B cell (primary cell): ENCODE results near the gene BID. TPM values are rescaled to one million over a fixed set of nuclear protein-coding genes. Genes with fewer than 3 reads are reported as not detected.

Source experiments
- ATAC-seq: fragments of 200-7000 bp; cut with Tn5 transposase; one replicate; pipeline ENCODE4 v1.10.0; 2021; ENCODE audit warnings: low read depth, mild to moderate bottlenecking, moderate number of reproducible peaks, moderate library complexity
- CTCF ChIA-PET: fragments of 350-600 bp; sonication (Branson Sonifier 250); formaldehyde crosslinking; loops from one replicate; lab custom pipeline; 2021; ENCODE audit warnings: antibody characterized with exemption, inconsistent platforms; lab: Charles Lee
- POLR2A ChIA-PET: fragments of 350-600 bp; sonication (Branson Sonifier 250); formaldehyde crosslinking; loops from one replicate; lab custom pipeline; 2021; ENCODE audit warnings: antibody characterized with exemption; lab: Charles Lee
- DNase-seq: peaks from one replicate; pipeline ENCODE4 v3.0.0; 2013
- H2AFZ ChIP-seq: 2 replicates; pipeline ENCODE4 v1.6.1; 2012; ENCODE audit warnings: mild to moderate bottlenecking, low read depth, low read length; ENCODE audit not compliant: insufficient read depth, poor library complexity, severe bottlenecking
- H3K27ac ChIP-seq, 2 donors: 1 replicate in 1 of 2; 2 replicates in 1 of 2; pipeline ENCODE4 v1.5.1; 2012 to 2013; ENCODE audit warnings: low read length in 2 of 2, mild to moderate bottlenecking in 2 of 2, moderate library complexity in 1 of 2
- H3K27me3 ChIP-seq, 4 experiments: fragments of 200-600 bp in 1 of 4; sonication (generic) in 1 of 4; replicated peaks in 1 of 4; 1 replicate in 2 of 4; 2 replicates in 2 of 4; pipeline versions ENCODE4 v1.6.1 to v1.7.0; 2013 to 2016; ENCODE audit warnings: low read length in 3 of 4, mild to moderate bottlenecking in 2 of 4, mixed read lengths in 1 of 4, moderate library complexity in 1 of 4; ENCODE audit not compliant: insufficient read depth in 4 of 4, control insufficient read depth in 3 of 4; ENCODE audit errors: control extremely low read depth in 1 of 4
- H3K36me3 ChIP-seq, 2 experiments: replicated peaks in 1 of 2; 1 replicate in 1 of 2; 2 replicates in 1 of 2; pipeline versions ENCODE4 v1.6.1 to v1.7.1; 2013; ENCODE audit warnings: low read length in 1 of 2; ENCODE audit not compliant: insufficient read depth in 2 of 2, control insufficient read depth in 1 of 2; ENCODE audit errors: control extremely low read depth in 1 of 2, extremely low read depth in 1 of 2
- H3K4me1 ChIP-seq, 2 donors: fragments of 200-600 bp in 1 of 2; sonication (generic) in 1 of 2; 1 replicate in 1 of 2; 2 replicates in 1 of 2; pipeline versions ENCODE4 v1.5.1 to v1.6.1; 2013 to 2017; ENCODE audit warnings: low read length in 2 of 2; ENCODE audit not compliant: control insufficient read depth in 2 of 2, insufficient read depth in 2 of 2
- H3K4me2 ChIP-seq: replicated peaks from 2 replicates; pipeline ENCODE3; 2012; ENCODE audit warnings: mild to moderate bottlenecking, low read depth, low read length; ENCODE audit not compliant: poor library complexity, severe bottlenecking
- H3K4me3 ChIP-seq, 5 experiments: fragments of 200-600 bp in 1 of 5; sonication (generic) in 1 of 5; 1 replicate in 3 of 5; 2 replicates in 2 of 5; pipeline versions ENCODE4 v1.5.1 to v1.7.0; 2011 to 2016; ENCODE audit warnings: low read length in 4 of 5, mild to moderate bottlenecking in 4 of 5, low read depth in 2 of 5, control low read depth in 1 of 5, moderate library complexity in 1 of 5; ENCODE audit not compliant: insufficient read depth in 1 of 5; ENCODE audit errors: control extremely low read depth in 1 of 5, extremely low read depth in 1 of 5
- H3K79me2 ChIP-seq: fragments of 200-600 bp; sonication (generic); one replicate; pipeline ENCODE4 v1.6.0; 2016; ENCODE audit warnings: low read length; ENCODE audit not compliant: control insufficient read depth, insufficient read depth
- H3K9ac ChIP-seq: fragments of 200-600 bp; sonication (generic); 2 replicates; pipeline ENCODE4 v1.6.1; 2017; ENCODE audit warnings: mild to moderate bottlenecking, low read length, moderate library complexity
- H3K9me3 ChIP-seq, 3 donors: one replicate each; pipeline versions ENCODE4 v1.6.1 to v1.7.1; 2013; ENCODE audit warnings: low read length in 2 of 3; ENCODE audit not compliant: control insufficient read depth in 2 of 3, insufficient read depth in 1 of 3; ENCODE audit errors: control extremely low read depth in 1 of 3
- H4K20me1 ChIP-seq: 2 replicates; pipeline ENCODE4 v1.6.0; 2012; ENCODE audit warnings: mild to moderate bottlenecking, low read length; ENCODE audit not compliant: insufficient read depth, control insufficient read depth, poor library complexity, severe bottlenecking
- H3K27ac Mint-ChIP-seq: one replicate; pipeline ENCODE4 v1.8.0; 2021; ENCODE audit warnings: mixed read lengths
- H3K27me3 Mint-ChIP-seq: one replicate; pipeline ENCODE4 v1.8.0; 2021; ENCODE audit warnings: mixed read lengths
- H3K4me1 Mint-ChIP-seq: one replicate; pipeline ENCODE4 v1.8.0; 2021; ENCODE audit warnings: mixed read lengths
- H3K4me3 Mint-ChIP-seq: one replicate; pipeline ENCODE4 v1.8.0; 2021; ENCODE audit warnings: mixed read lengths
- H3K9me3 Mint-ChIP-seq: one replicate; pipeline ENCODE4 v1.8.0; 2022; ENCODE audit warnings: mixed read lengths; ENCODE audit not compliant: insufficient read depth
- EZH2 ChIP-seq: IDR thresholded peaks from 2 replicates; pipeline ENCODE4 v1.6.1; 2012; ENCODE audit warnings: borderline replicate concordance, low read depth, mild to moderate bottlenecking, moderate library complexity, low read length; ENCODE audit not compliant: insufficient read depth, poor library complexity, severe bottlenecking
- WGBS: methylation state at CpG from one replicate; pipeline ENCODE4 v1.1.5; 2013; ENCODE audit warnings: missing lambda C conversion rate; ENCODE audit not compliant: insufficient coverage; 5-methylcytosine and 5-hydroxymethylcytosine counted together
- intact Hi-C: fragments of 100-400 bp; cut with micrococcal nuclease; formaldehyde crosslinking; loops from one replicate; pipeline ENCODE4 v1.10.0; 2022
- polyA plus RNA-seq: library from polyadenylated mRNA; depleted of rRNA; stranded (reverse); fragments of >200 nt; gene quantifications from 2 replicates; pipeline ENCODE4 v1.2.3, GENCODE V29; 2012
- total RNA-seq, 2 donors: library from RNA; stranded (reverse); fragments of 120-200 nt in 1 of 2; gene quantifications; 1 replicate in 1 of 2; 2 replicates in 1 of 2; pipeline versions ENCODE4 v1.2.3 to v1.2.4, GENCODE V29; 2013 to 2022
- TF ChIP-seq, protein P1 (sequence below): fragments of 200-600 bp; IDR thresholded peaks from one replicate; pipeline ENCODE4 v1.8.0; 2022; ENCODE audit warnings: antibody characterized with exemption, mild to moderate bottlenecking

The BID gene
- total and polyA plus RNA-seq, 2 donors (not counting 1 experiment from before 2014, with no cell fraction given), result 17.5 to 23.3 TPM

DNA sequence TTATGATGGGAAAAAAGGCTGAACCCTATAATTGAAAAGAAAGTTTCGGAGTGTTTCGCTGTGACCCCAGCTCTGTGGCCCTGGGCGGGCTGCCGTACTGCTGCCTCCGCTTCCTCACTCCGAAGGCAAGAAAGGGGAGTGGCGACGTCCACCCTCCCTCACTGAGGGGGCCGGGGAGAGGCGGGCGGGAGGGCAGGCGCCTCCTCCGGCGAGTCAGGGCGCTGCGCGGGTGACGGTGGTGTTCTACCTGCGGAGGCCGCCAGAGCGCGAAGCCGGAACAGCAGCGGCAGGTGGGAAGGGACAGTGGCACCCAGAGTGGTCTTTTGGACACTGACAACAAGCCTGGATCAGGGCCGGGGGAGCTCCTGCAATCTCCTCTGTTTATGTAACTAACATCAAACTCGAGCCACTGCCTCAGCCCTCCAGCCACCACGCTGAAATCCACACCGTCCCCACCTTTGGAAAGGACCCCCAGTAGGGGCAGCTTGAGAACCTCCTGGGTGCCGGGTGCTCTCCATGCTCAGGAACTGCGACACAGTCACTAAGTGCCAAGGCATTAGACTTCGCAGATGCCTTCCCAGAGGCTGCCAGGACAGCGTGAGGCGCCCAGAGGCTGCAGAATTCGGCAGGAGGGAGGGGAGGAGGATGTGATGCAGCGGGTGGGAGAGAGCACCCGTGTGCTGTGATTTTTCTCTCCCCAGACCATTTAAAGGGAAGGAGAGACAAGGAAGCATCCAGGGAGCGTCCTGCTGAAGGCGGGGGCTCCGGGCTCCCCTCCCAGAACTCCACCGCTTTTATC is 25.5 kb downstream of the BID start:
- ChIA-PET POLR2A (no interaction called here), CTCF (interaction anchor here (0.7 kb wide), 1 partner anchor 18 kb away, joined by 3 read pairs; no protein-coding TSS in a partner anchor)
- no peak overlapping the region for H3K4me2 ChIP-seq
- H3K27ac Mint-ChIP-seq, result no peak overlapping the region
- no peak overlapping the region for H3K4me3 Mint-ChIP-seq
- H4K20me1 ChIP-seq, result peaks cover 5% of the 10 kb centered on the region
- H3K36me3 ChIP-seq, result peaks cover 0 to 2% of the 10 kb centered on the region in 2 experiments
- no peak overlapping the region for H3K4me3 ChIP-seq
- ATAC-seq (no peak), DNase-seq (no peak)
- intact Hi-C loops, result no loop called here
- H2AFZ ChIP-seq, result no peak overlapping the region
- no peak for TF ChIP-seq EZH2
- TF ChIP-seq, protein P1, sequence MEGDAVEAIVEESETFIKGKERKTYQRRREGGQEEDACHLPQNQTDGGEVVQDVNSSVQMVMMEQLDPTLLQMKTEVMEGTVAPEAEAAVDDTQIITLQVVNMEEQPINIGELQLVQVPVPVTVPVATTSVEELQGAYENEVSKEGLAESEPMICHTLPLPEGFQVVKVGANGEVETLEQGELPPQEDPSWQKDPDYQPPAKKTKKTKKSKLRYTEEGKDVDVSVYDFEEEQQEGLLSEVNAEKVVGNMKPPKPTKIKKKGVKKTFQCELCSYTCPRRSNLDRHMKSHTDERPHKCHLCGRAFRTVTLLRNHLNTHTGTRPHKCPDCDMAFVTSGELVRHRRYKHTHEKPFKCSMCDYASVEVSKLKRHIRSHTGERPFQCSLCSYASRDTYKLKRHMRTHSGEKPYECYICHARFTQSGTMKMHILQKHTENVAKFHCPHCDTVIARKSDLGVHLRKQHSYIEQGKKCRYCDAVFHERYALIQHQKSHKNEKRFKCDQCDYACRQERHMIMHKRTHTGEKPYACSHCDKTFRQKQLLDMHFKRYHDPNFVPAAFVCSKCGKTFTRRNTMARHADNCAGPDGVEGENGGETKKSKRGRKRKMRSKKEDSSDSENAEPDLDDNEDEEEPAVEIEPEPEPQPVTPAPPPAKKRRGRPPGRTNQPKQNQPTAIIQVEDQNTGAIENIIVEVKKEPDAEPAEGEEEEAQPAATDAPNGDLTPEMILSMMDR, result no peak
- H3K9me3 ChIP-seq, result no peaks in the 10 kb centered on the region
- H3K27me3 Mint-ChIP-seq, result no peaks in the 10 kb centered on the region
- no peaks in the 10 kb centered on the region for H3K4me1 ChIP-seq
- H3K9ac ChIP-seq, result no peak overlapping the region
- no peaks in the 10 kb centered on the region for H3K27me3 ChIP-seq
- no peaks in the 10 kb centered on the region for H3K4me1 Mint-ChIP-seq
- H3K79me2 ChIP-seq, result peaks cover 37% of the 10 kb centered on the region
- 96% methylated on average over 30 of the region's 40 CpGs for WGBS
- no peaks in the 10 kb centered on the region for H3K9me3 Mint-ChIP-seq
- H3K27ac ChIP-seq, result no peak overlapping the region

DNA sequence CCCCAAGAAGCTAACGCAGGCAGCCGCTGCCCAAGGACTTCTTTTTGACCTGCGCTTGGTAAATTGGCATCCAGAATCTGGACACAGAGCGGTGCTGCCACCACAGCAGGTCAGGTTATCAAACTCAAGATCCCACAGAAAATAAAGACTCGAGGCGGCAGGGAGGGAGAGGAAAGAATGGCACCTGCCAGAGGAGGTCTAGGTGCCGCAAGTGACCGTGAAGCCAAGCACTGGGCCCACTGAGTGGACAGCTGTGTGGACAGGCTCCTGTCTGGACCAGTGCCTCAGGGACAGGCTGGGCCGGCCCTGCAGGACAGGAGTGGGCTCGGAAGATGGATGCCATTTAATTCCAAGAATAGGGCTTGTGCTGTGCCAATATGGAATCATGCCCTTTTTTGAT is 27.4 kb downstream of the BID start:
- Histone ChIP-seq H4K20me1 (no peaks in the 10 kb centered on the region), H2AFZ (no peak overlapping the region), H3K27me3 (no peaks in the 10 kb centered on the region), H3K4me1 (peaks cover 0 to 6% of the 10 kb centered on the region in 2 donors), H3K4me3 (no peak overlapping the region), H3K4me2 (no peak overlapping the region), H3K79me2 (peaks cover 33% of the 10 kb centered on the region), H3K27ac (no peak overlapping the region), H3K9ac (no peak overlapping the region), H3K9me3 (no peaks in the 10 kb centered on the region), H3K36me3 (peaks cover 0 to 8% of the 10 kb centered on the region in 2 experiments)
- no peaks in the 10 kb centered on the region for H3K9me3 Mint-ChIP-seq
- 100% methylated on average over 10 of the region's 10 CpGs for WGBS
- H3K4me3 Mint-ChIP-seq, result no peak overlapping the region
- no peaks in the 10 kb centered on the region for H3K27me3 Mint-ChIP-seq
- H3K4me1 Mint-ChIP-seq, result peaks cover 8% of the 10 kb centered on the region
- ChIA-PET CTCF (no interaction called here), POLR2A (no interaction called here)
- intact Hi-C loops, result no loop called here
- TF ChIP-seq, protein P1, result no peak
- no peak for TF ChIP-seq EZH2
- ATAC-seq (no peak), DNase-seq (no peak)
- no peak overlapping the region for H3K27ac Mint-ChIP-seq
